ENCODE data around the gene HTRA3. TPM values are rescaled to one million over a fixed set of nuclear protein-coding genes. Genes with fewer than 3 reads are reported as not detected.
"Not testable (repeated sequence)": the region's sequence is repeated elsewhere in the genome, so short reads cannot be mapped to it uniquely, and the experiment has no call there.

The HTRA3 gene
- total and polyA plus RNA-seq, 2 donors: 1.5 to 2.1 TPM

DNA sequence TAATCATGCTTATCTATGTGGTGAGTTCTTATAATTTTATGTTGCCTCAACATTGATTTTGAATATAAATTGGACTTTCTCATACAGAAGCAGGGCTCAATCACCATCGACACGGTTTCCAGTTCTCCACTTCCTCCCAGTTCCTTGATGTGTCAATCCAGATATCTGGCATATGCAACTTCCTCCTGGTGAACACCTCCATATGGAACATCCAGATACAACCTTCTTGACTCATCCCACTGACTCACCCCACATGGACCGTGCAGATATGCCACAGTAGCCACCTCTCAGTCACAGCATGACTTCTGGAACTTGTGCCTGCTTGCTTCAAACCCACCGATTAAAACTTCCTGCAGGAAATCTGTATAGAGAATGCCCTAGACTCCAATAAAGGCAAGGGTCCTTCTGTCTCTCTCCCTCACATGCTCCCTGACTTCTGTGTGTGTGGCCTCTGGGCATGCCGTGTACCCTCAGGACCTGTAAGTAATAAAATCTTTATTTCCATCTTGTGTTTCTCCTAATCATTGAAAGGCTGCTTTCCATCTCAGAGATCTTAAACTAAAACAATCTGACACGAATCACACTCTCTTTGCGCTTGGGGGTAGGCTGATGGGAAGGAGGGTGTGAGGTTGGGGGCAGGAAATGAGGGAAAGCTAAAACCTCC lies 67.0 kb downstream of the HTRA3 start:
- Histone ChIP-seq H3K36me3 (ENCODE audit: control insufficient read depth in 2 of 2, insufficient read depth in 2 of 2, low read length in 1 of 2) (no peaks in the 10 kb centered on the region), H3K27me3 (ENCODE audit: control insufficient read depth in 2 of 2, insufficient read depth in 1 of 2, low read length in 1 of 2) (no peaks in the 10 kb centered on the region), H3K4me1 (ENCODE audit: control insufficient read depth in 2 of 2, insufficient read depth in 2 of 2, low read length in 2 of 2) (no peaks in the 10 kb centered on the region), H3K4me3 (ENCODE audit: low read length in 2 of 2) (no peak overlapping the region), H3K9me3 (ENCODE audit: control insufficient read depth in 2 of 2, insufficient read depth in 1 of 2, low read length in 1 of 2) (peaks cover 1 to 22% of the 10 kb centered on the region in 2 donors), H3K27ac (ENCODE audit: low read depth in 1 of 2, low read length in 1 of 2) (no peak overlapping the region)
- DNase-seq (ENCODE audit: low read depth in 6 of 9, low spot score in 9 of 9): no peak
- 96% methylated on average over 7 of the region's 7 CpGs for WGBS

DNA sequence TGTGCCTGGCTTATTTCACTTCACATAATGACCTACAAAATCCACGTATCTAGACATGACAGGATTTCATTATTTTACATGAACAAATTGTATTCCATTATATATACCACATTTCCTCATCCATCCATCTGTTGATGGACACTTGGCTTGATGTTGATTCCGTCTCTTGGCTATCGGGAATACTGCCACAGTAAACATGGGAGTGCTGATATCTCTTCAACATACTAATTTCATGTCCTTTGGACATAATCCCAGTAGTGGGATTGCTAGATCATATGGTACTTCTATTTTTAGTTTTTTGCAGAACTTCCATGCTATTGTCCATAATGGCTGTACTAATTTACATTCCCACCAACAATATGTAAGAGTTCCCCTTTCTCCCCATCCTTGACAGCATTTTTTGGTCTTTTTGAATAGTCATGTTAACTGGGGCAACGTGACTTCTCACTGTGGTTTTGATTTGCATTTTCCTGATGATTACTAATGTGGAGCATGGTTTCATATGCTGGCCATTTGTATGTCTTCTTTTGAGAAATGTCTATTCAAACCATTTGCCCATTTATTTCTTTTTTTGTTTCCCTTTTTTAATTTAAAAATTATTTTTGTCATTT lies 68.9 kb downstream of the HTRA3 start:
- 76% methylated on average over 4 of the region's 4 CpGs for WGBS
- DNase-seq (ENCODE audit: low read depth in 6 of 9, low spot score in 9 of 9): no peak
- no peaks in the 10 kb centered on the region for H3K36me3 ChIP-seq (ENCODE audit: control insufficient read depth in 2 of 2, insufficient read depth in 2 of 2, low read length in 1 of 2)
- H3K9me3 ChIP-seq (ENCODE audit: control insufficient read depth in 2 of 2, insufficient read depth in 1 of 2, low read length in 1 of 2): peaks cover 0 to 15% of the 10 kb centered on the region in 2 donors
- H3K4me1 ChIP-seq (ENCODE audit: control insufficient read depth in 2 of 2, insufficient read depth in 2 of 2, low read length in 2 of 2): no peaks in the 10 kb centered on the region
- H3K27me3 ChIP-seq (ENCODE audit: control insufficient read depth in 2 of 2, insufficient read depth in 1 of 2, low read length in 1 of 2): no peaks in the 10 kb centered on the region
- no peak overlapping the region for H3K4me3 ChIP-seq (ENCODE audit: low read length in 2 of 2)
- no peak overlapping the region for H3K27ac ChIP-seq (ENCODE audit: low read depth in 1 of 2, low read length in 1 of 2)

GRCh38 chr4:8340781-8341241 lies 71.3 kb downstream of the HTRA3 start:
- DNase-seq (ENCODE audit: low read depth in 6 of 9, low spot score in 9 of 9): no peak
- H3K27me3 ChIP-seq (ENCODE audit: control insufficient read depth in 2 of 2, insufficient read depth in 1 of 2, low read length in 1 of 2): no peaks in the 10 kb centered on the region
- 94% methylated on average over 8 of the region's 8 CpGs for WGBS
- H3K4me3 ChIP-seq (ENCODE audit: low read length in 2 of 2): no peak overlapping the region
- peaks cover 0 to 5% of the 10 kb centered on the region in 2 donors for H3K9me3 ChIP-seq (ENCODE audit: control insufficient read depth in 2 of 2, insufficient read depth in 1 of 2, low read length in 1 of 2)
- no peak overlapping the region for H3K27ac ChIP-seq (ENCODE audit: low read depth in 1 of 2, low read length in 1 of 2)
- no peaks in the 10 kb centered on the region for H3K36me3 ChIP-seq (ENCODE audit: control insufficient read depth in 2 of 2, insufficient read depth in 2 of 2, low read length in 1 of 2)
- H3K4me1 ChIP-seq (ENCODE audit: control insufficient read depth in 2 of 2, insufficient read depth in 2 of 2, low read length in 2 of 2): no peaks in the 10 kb centered on the region

DNA sequence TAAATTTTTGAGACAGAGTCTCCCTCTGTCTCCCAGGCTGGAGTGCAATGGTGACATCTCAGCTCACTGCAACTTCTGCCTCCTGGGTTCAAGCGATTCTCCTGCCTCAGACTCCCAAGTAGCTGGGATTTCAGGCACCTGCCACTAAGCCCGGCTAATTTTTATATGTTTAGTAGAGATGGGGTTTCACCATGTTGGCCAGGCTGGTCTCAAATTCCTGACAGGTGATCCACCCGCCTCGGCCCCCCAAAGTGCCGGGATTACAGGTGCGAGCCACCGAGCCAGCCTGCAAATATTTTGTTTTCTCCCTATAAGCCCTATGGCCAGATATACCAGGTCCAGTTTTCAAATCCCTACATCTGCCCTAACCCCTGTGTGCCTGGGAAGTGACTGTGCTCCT lies 71.7 kb downstream of the HTRA3 start:
- H3K4me3 ChIP-seq (ENCODE audit: low read length in 2 of 2); H3K27me3 ChIP-seq (ENCODE audit: control insufficient read depth in 2 of 2, insufficient read depth in 1 of 2, low read length in 1 of 2); H3K27ac ChIP-seq (ENCODE audit: low read depth in 1 of 2, low read length in 1 of 2); DNase-seq (ENCODE audit: low read depth in 6 of 9, low spot score in 9 of 9); H3K36me3 ChIP-seq (ENCODE audit: control insufficient read depth in 2 of 2, insufficient read depth in 2 of 2, low read length in 1 of 2); H3K9me3 ChIP-seq (ENCODE audit: control insufficient read depth in 2 of 2, insufficient read depth in 1 of 2, low read length in 1 of 2); H3K4me1 ChIP-seq (ENCODE audit: control insufficient read depth in 2 of 2, insufficient read depth in 2 of 2, low read length in 2 of 2): not testable (repeated sequence)
- 97% methylated on average over 7 of the region's 7 CpGs for WGBS

DNA sequence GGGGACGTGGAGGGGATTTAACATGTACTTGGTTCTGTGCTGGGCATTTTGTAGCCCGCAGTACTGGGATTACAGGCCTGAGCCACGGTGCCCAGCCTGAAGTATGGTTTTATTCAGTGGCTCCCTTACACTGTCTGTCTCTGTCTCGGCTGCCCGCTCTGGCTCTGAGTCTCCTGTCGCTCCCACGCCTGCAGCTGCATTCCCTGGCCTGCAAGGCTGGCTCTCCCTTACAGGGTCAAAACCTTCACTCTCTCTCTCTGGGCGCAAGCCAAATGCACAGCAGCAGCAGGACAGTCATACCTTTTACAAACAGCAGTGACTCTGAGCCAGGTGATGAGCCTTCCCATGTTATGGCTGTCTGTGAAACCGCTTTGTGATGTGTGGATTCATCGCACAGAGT lies 72.1 kb downstream of the HTRA3 start:
- H3K36me3 ChIP-seq (ENCODE audit: control insufficient read depth in 2 of 2, insufficient read depth in 2 of 2, low read length in 1 of 2): no peaks in the 10 kb centered on the region
- H3K27me3 ChIP-seq (ENCODE audit: control insufficient read depth in 2 of 2, insufficient read depth in 1 of 2, low read length in 1 of 2): no peaks in the 10 kb centered on the region
- no peak overlapping the region for H3K4me3 ChIP-seq (ENCODE audit: low read length in 2 of 2)
- 94% methylated on average over 10 of the region's 10 CpGs for WGBS
- H3K27ac ChIP-seq (ENCODE audit: low read depth in 1 of 2, low read length in 1 of 2): no peak overlapping the region
- H3K9me3 ChIP-seq (ENCODE audit: control insufficient read depth in 2 of 2, insufficient read depth in 1 of 2, low read length in 1 of 2): peaks cover 0 to 2% of the 10 kb centered on the region in 2 donors
- no peaks in the 10 kb centered on the region for H3K4me1 ChIP-seq (ENCODE audit: control insufficient read depth in 2 of 2, insufficient read depth in 2 of 2, low read length in 2 of 2)
- DNase-seq (ENCODE audit: low read depth in 6 of 9, low spot score in 9 of 9): no peak

GRCh38 chr4:8342651-8343261 lies 73.2 kb downstream of the HTRA3 start:
- Histone ChIP-seq H3K4me3 (ENCODE audit: low read length in 2 of 2) (no peak overlapping the region), H3K36me3 (ENCODE audit: control insufficient read depth in 2 of 2, insufficient read depth in 2 of 2, low read length in 1 of 2) (no peaks in the 10 kb centered on the region), H3K27me3 (ENCODE audit: control insufficient read depth in 2 of 2, insufficient read depth in 1 of 2, low read length in 1 of 2) (no peaks in the 10 kb centered on the region), H3K4me1 (ENCODE audit: control insufficient read depth in 2 of 2, insufficient read depth in 2 of 2, low read length in 2 of 2) (peaks cover 0 to 2% of the 10 kb centered on the region in 2 donors), H3K9me3 (ENCODE audit: control insufficient read depth in 2 of 2, insufficient read depth in 1 of 2, low read length in 1 of 2) (no peaks in the 10 kb centered on the region), H3K27ac (ENCODE audit: low read depth in 1 of 2, low read length in 1 of 2) (no peak overlapping the region)
- DNase-seq (ENCODE audit: low read depth in 6 of 9, low spot score in 9 of 9): no peak
- 93% methylated on average over 16 of the region's 16 CpGs for WGBS

DNA sequence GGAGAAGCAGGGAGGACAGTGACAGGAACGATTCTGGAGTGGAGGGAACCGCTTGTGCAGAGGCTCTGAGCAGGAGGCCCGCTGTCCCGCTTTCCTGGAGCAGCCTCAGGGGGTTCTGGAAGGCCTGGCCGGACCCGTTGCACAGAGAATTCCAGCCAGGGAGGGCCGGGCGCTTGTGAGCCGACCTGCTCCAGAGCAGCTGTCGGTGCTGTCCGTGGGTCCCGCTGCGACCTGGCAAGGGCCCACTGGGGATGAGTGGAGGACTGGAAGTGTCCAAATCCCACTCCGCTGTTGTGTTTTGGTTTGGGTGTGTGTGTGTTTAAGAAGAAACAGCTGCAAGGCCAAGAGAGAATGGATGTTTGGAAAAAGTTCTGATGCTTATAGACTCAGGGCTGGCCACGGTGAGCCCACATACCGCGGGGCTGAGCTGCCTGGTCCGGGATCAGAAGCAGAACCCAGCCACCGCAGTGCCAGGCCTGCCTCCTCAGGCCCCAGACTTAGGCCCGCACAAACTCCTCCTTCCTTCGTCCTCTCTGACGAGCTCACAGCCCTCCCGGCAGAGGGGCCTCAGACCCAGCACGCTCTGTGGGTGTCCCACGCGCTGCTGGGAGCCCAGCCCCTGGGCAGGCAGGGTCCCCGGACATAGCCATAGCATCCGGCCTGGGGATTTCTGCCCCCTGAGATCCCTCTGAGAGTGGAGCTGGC lies 73.9 kb downstream of the HTRA3 start:
- DNase-seq (ENCODE audit: low read depth in 6 of 9, low spot score in 9 of 9): no peak
- no peak overlapping the region for H3K27ac ChIP-seq (ENCODE audit: low read depth in 1 of 2, low read length in 1 of 2)
- H3K9me3 ChIP-seq (ENCODE audit: control insufficient read depth in 2 of 2, insufficient read depth in 1 of 2, low read length in 1 of 2): no peaks in the 10 kb centered on the region
- H3K4me3 ChIP-seq (ENCODE audit: low read length in 2 of 2): no peak overlapping the region
- 98% methylated on average over 28 of the region's 28 CpGs for WGBS
- peaks cover 0 to 8% of the 10 kb centered on the region in 2 donors for H3K4me1 ChIP-seq (ENCODE audit: control insufficient read depth in 2 of 2, insufficient read depth in 2 of 2, low read length in 2 of 2)
- H3K27me3 ChIP-seq (ENCODE audit: control insufficient read depth in 2 of 2, insufficient read depth in 1 of 2, low read length in 1 of 2): no peaks in the 10 kb centered on the region
- H3K36me3 ChIP-seq (ENCODE audit: control insufficient read depth in 2 of 2, insufficient read depth in 2 of 2, low read length in 1 of 2): no peaks in the 10 kb centered on the region

GRCh38 chr4:8343967-8344331 lies 74.4 kb downstream of the HTRA3 start:
- Histone ChIP-seq H3K27me3 (ENCODE audit: control insufficient read depth in 2 of 2, insufficient read depth in 1 of 2, low read length in 1 of 2) (no peaks in the 10 kb centered on the region), H3K4me1 (ENCODE audit: control insufficient read depth in 2 of 2, insufficient read depth in 2 of 2, low read length in 2 of 2) (peaks cover 0 to 8% of the 10 kb centered on the region in 2 donors), H3K36me3 (ENCODE audit: control insufficient read depth in 2 of 2, insufficient read depth in 2 of 2, low read length in 1 of 2) (no peaks in the 10 kb centered on the region), H3K4me3 (ENCODE audit: low read length in 2 of 2) (no peak overlapping the region), H3K9me3 (ENCODE audit: control insufficient read depth in 2 of 2, insufficient read depth in 1 of 2, low read length in 1 of 2) (no peaks in the 10 kb centered on the region), H3K27ac (ENCODE audit: low read depth in 1 of 2, low read length in 1 of 2) (no peak overlapping the region)
- DNase-seq (ENCODE audit: low read depth in 6 of 9, low spot score in 9 of 9): no peak
- WGBS: 97% methylated on average over 11 of the region's 11 CpGs

- Histone ChIP-seq H3K27me3 (ENCODE audit: control insufficient read depth in 2 of 2, insufficient read depth in 1 of 2, low read length in 1 of 2) (no peaks in the 10 kb centered on the region), H3K36me3 (ENCODE audit: control insufficient read depth in 2 of 2, insufficient read depth in 2 of 2, low read length in 1 of 2) (no peaks in the 10 kb centered on the region), H3K27ac (ENCODE audit: low read depth in 1 of 2, low read length in 1 of 2) (no peak overlapping the region), H3K9me3 (ENCODE audit: control insufficient read depth in 2 of 2, insufficient read depth in 1 of 2, low read length in 1 of 2) (no peaks in the 10 kb centered on the region), H3K4me3 (ENCODE audit: low read length in 2 of 2) (no peak overlapping the region), H3K4me1 (ENCODE audit: control insufficient read depth in 2 of 2, insufficient read depth in 2 of 2, low read length in 2 of 2) (peaks cover 0 to 8% of the 10 kb centered on the region in 2 donors)
- WGBS: 94% methylated on average over 14 of the region's 14 CpGs
- no peak for DNase-seq (ENCODE audit: low read depth in 6 of 9, low spot score in 9 of 9)
Measured at GRCh38 chr4:8344377-8344776, 74.8 kb downstream of the HTRA3 start.

Measured in thymus (tissue), 11 donors.